ENCODE data around the gene FXYD7.
"Not testable (repeated sequence)": the region's sequence is repeated elsewhere in the genome, so short reads cannot be mapped to it uniquely, and the experiment has no call there.

Gene FXYD7

GRCh38 chr19:35143231-35143715 is at the start of gene FXYD7:
TSS of gene FXYD7 (plus strand) at chr19:35143255. CDS start at chr19:35143334, 79 bp downstream.
- DNase-seq = no peak

GRCh38 chr19:35093430-35093829 is 49.6 kb upstream of the FXYD7 start:
- DNase-seq = no peak

DNA sequence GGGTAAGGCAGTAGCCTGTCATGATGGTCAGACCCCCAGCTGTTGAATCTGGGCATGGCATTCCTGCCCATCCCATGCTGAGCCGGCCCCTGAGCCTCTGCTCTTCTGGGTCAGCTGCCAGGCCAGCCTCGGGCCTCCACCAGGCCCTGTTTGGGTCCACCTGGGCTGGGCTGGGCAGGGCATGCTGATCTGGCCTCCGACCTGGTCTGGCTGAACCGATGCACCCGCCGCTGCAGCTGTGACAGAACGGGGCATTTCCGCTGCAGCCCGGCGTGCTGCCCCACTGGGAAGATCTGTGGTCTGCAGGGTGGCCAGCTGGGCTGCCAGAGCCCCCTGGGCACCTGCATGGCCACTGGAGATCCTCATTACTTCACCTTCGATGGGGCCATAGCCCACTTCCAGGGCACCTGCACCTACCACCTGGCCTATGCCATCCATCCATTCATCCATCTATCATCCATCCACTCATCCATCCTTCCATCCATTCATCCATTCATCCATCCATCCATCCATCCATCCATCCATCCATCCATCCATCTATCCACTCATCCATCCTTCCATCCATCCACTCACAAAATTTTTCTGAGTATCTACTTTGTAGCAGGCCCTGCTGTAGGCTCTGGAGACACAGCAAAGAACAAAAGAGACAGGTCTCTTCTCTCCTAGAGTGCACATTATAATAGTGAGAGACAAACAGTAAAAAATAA is 49.0 kb upstream of the FXYD7 start:
- no peak for DNase-seq

GRCh38 chr19:35094656-35095055 is 48.4 kb upstream of the FXYD7 start:
- no peak for DNase-seq

GRCh38 chr19:35095667-35096368 is 47.2 kb upstream of the FXYD7 start:
- DNase-seq = no peak

DNA sequence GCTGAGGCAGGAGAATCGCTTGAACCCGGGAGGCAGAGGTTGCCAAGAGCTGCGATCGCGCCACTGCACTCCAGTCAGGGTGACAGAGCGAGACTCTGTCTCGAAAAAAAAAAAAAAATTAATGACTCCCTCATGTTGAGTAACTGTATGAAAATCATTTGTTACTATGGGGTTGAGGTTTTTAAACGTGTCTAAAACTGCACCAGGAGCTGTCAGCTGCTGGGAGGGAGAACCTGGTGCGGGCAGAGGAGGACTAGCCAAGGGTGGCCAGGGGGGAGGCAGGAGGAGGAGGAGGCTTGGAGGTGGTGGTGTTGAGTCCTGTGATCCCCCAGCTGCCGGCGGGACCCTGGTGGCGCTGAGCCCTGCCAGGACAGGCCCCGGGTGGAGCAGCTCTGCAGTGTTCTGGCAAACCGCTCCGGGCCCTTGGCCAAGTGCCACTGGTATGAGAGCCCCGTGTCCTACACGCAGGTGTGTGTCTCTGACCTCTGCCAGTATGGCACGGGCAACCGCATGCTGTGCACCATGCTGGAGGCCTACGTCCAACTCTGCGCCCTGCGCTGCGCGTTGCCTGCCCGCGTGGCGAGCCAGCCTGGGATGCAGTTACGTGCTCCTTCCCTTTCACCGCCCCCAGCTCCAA is 44.5 kb upstream of the FXYD7 start:
- no peak for DNase-seq

DNA sequence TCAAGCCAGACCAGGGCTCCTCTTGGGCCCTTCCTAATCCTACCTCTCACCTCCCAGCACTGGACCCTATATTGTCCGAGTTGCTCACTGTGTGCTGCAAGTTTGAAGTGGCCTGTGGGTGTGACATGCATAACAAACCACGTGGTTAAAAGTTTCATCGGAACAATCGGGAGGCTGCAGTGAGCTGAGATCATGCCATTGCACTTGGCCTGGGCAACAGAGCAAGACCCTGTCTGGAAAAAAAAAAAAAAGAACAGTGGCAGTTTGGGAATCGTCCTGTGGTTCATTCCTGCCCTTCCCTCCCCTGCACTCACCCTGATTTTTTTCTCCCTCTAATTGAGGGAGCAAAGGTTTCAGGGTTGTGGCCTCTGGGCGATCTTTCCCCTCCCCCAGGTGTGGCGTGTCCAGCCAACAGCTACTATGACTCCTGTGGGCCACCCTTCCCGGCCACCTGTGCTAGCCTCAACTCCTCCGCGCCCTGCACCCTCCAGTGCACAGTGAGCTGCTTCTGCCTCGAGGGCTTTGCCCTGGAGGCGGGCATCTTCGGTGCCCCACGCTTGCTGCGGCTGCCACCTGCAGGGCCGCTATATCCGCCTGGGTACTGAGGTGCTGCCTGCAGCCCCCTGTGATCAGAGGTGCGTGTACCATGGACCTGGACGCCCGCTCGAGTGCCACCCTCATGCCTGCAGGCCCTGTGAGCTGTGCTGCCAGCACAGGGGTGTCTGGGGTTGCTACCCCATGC is 43.7 kb upstream of the FXYD7 start:
- no peak for DNase-seq

GRCh38 chr19:35099897-35100275 is 43.2 kb upstream of the FXYD7 start:
- DNase-seq = no peak

GRCh38 chr19:35100588-35101533 is 42.2 kb upstream of the FXYD7 start:
- no peak for DNase-seq

GRCh38 chr19:35101949-35102348 is 41.1 kb upstream of the FXYD7 start:
- DNase-seq = not testable (repeated sequence)

DNA sequence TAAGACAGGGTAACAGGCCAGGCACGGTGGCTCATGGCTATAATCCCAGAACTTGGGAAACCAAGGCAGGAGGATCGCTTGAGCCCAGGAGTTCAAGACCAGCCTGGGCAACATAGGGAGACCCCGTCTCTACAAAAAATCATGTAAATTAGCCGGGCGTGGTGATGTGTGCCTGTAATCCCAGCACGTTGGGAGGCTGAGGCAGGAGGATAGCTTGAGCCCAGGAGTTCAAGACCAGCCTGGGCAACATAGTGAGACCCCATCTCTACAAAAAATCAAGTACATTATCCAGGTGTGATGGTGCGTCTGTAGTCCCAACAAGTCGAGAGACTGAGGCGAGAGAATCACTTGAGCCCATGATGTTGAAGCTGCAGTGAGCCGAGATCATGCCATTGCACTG is 39.4 kb upstream of the FXYD7 start:
- not testable (repeated sequence) for DNase-seq

- no peak for DNase-seq
Measured at GRCh38 chr19:35104361-35104760, 38.7 kb upstream of the FXYD7 start.

DNA sequence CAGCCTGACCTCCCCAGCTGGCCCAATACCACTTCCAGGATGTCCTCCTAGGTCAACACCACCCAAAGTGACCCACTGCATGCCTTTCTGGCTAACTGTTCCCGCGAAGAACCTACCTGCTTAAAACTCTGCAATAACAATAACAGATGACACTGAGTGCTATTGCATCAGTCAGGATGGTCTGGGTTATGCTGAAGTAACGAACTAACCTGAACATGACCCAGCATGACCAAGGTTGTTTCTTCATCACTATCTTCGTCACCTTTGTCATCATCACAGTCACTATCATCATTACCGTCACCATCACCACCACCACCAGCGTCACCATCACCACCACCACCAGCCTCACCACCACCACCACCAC is 38.0 kb upstream of the FXYD7 start:
- no peak for DNase-seq

- DNase-seq = no peak
Measured at GRCh38 chr19:35105411-35106290, 37.4 kb upstream of the FXYD7 start.

GRCh38 chr19:35106291-35106583 is 36.8 kb upstream of the FXYD7 start:
- no peak for DNase-seq

DNA sequence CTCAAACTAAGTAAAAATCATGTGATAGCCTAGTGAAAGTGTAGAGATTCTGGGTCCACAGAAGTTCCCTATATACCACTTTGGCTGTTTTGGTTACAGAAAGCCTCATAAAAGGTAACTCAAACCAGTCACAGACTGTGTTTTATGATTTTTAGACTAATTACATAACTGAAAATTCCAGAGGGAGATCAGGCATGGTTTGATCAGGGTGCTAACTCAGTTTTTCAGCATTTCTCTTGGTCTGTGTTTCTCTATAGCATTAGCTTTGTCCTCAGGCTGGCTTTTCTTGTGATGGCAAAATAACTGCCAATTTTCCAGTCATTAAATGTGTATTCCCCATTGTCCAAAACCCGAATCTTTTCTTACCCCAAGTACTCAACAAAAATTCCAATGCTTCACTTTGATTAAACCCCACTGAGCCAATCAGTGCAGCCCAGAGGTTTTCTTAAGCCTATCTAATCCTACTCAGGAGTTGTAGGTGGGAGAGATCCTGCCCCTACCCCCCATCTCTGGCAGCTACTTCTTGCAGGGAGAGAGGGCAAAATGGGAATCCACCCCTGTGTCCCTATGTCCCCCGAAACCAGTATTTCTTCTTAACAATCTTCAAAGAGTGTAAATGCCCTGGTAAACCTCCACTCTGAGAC is 36.0 kb upstream of the FXYD7 start:
- DNase-seq = no peak

DNA sequence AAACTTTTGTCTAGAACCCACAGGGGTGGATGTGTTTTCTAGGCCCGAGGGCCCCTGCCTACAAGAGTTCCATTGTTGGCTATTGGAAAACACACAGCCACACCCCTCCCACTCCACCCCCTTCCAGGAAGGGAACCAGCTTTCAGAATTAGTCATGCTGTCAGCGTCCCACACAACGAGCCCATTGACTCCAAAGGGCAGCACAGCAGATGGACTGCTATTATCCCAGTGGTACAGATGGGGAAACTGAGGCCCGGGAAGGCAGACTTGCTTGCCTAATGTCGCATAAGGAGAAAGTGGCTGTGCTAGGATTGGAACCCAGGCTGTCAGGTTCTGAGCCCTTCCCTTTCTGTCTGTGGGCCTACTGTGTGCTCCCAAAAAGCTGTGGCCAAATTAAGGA is 35.5 kb upstream of the FXYD7 start:
- DNase-seq = no peak

DNA sequence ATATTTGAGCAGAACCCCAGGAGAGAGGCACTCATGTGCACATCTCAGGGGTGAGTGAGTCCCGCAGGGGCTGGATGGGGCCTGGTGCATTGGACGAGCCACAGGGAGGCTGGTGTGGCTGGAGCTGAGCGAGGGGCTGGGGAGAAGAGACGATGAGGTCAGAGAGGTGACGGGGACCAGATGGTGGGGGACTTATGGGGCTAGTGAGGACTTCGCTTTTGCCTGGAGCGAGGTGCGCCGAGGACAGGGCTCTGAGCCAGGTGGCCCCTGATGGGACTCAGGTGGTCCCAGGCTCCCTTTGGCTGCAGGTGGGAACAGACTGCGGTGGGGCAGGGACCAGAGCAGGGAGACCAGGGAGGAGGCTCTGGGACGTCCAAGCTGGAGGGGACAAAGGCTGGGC is 34.3 kb upstream of the FXYD7 start:
- DNase-seq = no peak

DNA sequence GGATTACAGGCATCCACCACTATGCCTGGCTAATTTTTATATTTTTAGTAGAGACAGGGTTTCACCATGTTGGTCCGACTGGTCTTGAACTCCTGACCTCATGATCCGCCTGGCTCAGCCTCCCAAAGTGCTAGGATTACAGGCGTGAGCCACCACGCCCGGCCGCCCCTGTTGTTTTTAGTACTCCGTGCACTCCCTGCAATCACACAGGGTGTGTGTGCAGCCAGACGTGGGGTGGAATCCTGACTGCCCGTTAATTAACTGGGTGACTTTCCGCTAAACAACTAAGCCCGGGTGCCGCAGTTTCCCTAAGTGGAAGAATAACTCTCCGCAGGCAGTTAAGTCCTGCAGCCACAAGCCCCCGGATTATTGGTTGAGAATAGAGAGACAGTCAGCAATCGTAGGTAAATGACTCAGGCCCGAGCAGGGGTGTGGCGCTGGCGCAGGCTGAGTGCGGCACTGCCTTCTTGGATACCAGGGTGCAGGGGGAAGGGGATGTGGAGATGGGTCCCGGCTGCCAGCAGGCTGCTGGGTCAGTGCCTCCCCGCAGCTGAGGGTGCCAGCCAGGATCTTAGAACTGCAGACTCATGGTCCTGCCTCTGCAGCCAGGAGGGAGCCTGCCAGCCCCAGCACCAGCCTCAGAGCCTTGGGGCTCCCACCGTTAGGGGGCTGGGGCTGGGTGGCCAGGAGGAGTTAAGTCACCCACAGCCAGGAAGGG is 33.5 kb upstream of the FXYD7 start:
- DNase-seq = no peak

- no peak for DNase-seq
Measured at GRCh38 chr19:35110974-35111373, 32.1 kb upstream of the FXYD7 start.

Measured in AML-193 (cell line).